Naive thymus-derived CD8-positive, alpha-beta T cell (primary cell): ENCODE results near the gene PEDS1. TPM values are rescaled to one million over a fixed set of nuclear protein-coding genes. Genes with fewer than 3 reads are reported as not detected.
"Not testable (repeated sequence)": the region's sequence is repeated elsewhere in the genome, so short reads cannot be mapped to it uniquely, and the experiment has no call there.

Experiments
- ATAC-seq, 2 donors: fragments of 150-1000 bp; cut with Tn5 transposase in 1 of 2; sonication (Bioruptor Pico), chemical (Tn5 transposase) in 1 of 2; 1 replicate in 1 of 2; 2 replicates in 1 of 2; pipeline ENCODE4 v1.10.0; 2021; ENCODE audit warnings: mild to moderate bottlenecking in 2 of 2, moderate library complexity in 2 of 2
- POLR2A ChIA-PET: fragments of 350-600 bp; sonication (Branson Sonifier 250); formaldehyde crosslinking; loops from one replicate; lab custom pipeline; 2021; ENCODE audit warnings: antibody characterized with exemption; lab: Charles Lee
- DNase-seq, 10 donors: peaks; one replicate each; pipeline versions ENCODE4 v3.0.0 to v3.0.0-alpha.2; 2020 to 2022
- H3K27ac Mint-ChIP-seq, 10 donors: one replicate each; pipeline ENCODE4 v1.8.0; 2020 to 2022; ENCODE audit warnings: mild to moderate bottlenecking in 10 of 10, mixed read lengths in 10 of 10, moderate library complexity in 4 of 10, inconsistent platforms in 1 of 10
- H3K27me3 Mint-ChIP-seq, 5 donors: one replicate each; pipeline ENCODE4 v1.8.0; 2021 to 2022; ENCODE audit warnings: mixed read lengths in 5 of 5
- H3K36me3 Mint-ChIP-seq, 3 donors: one replicate each; pipeline ENCODE4 v1.8.0; 2020 to 2022; ENCODE audit warnings: mixed read lengths in 3 of 3, mild to moderate bottlenecking in 2 of 3, inconsistent platforms in 1 of 3
- H3K4me1 Mint-ChIP-seq, 4 donors: one replicate each; pipeline ENCODE4 v1.8.0; 2021 to 2022; ENCODE audit warnings: mixed read lengths in 4 of 4
- H3K4me3 Mint-ChIP-seq, 10 donors: one replicate each; pipeline ENCODE4 v1.8.0; 2020 to 2022; ENCODE audit warnings: mild to moderate bottlenecking in 10 of 10, mixed read lengths in 10 of 10, moderate library complexity in 6 of 10, inconsistent platforms in 1 of 10
- H3K9me3 Mint-ChIP-seq, 9 donors: one replicate each; pipeline ENCODE4 v1.8.0; 2020 to 2022; ENCODE audit warnings: mixed read lengths in 9 of 9, mild to moderate bottlenecking in 3 of 9, inconsistent platforms in 1 of 9, moderate library complexity in 1 of 9
- polyA plus RNA-seq, 3 donors: library from polyadenylated mRNA; unstranded; fragments of 300-500 nt; fragmentation: Illumina TruSeq; gene quantifications; one replicate each; pipeline ENCODE4 v1.2.3, GENCODE V29; 2021
- total RNA-seq, 8 experiments: library from RNA in 2 of 8; stranded (reverse) in 2 of 8; gene quantifications; one replicate each; pipeline ENCODE4 v1.2.3 and lab custom pipeline; 2021 to 2026

Gene PEDS1
- total and polyA plus RNA-seq, 5 experiments from 2014 or later, result 13.0 to 30.2 (median 15.8) TPM

- no peaks in the 10 kb centered on the region for H3K9me3 Mint-ChIP-seq
- H3K27me3 Mint-ChIP-seq, result peaks cover 5 to 22% (median 14%) of the 10 kb centered on the region in 5 donors
- H3K4me1 Mint-ChIP-seq, result peaks cover 15 to 27% (median 23%) of the 10 kb centered on the region in 4 donors
- peak overlapping the region in 8 of 10 donors; percentile 45 to 81 (median 66) for H3K4me3 Mint-ChIP-seq
- POLR2A ChIA-PET, result no interaction called here
- H3K36me3 Mint-ChIP-seq, result no peaks in the 10 kb centered on the region
- DNase-seq, result no peak
- H3K27ac Mint-ChIP-seq, result peak overlapping the region in 7 of 10 donors; percentile 27 to 80 (median 75)
- no peak for ATAC-seq
Observed at GRCh38 chr20:50188879-50189680, 35.6 kb upstream of the PEDS1 start.

GRCh38 chr20:50188287-50188688, 34.8 kb upstream of the PEDS1 start:
- H3K36me3 Mint-ChIP-seq, result no peaks in the 10 kb centered on the region
- no peaks in the 10 kb centered on the region for H3K9me3 Mint-ChIP-seq
- H3K27me3 Mint-ChIP-seq, result peaks cover 7 to 29% (median 16%) of the 10 kb centered on the region in 5 donors
- DNase-seq (no peak), ATAC-seq (no peak)
- H3K27ac Mint-ChIP-seq, result peak overlapping the region in 5 of 10 donors; percentile 15 to 80 (median 77)
- H3K4me1 Mint-ChIP-seq, result peaks cover 9 to 19% (median 16%) of the 10 kb centered on the region in 4 donors
- POLR2A ChIA-PET, result interaction anchor here (1.4 kb wide), 1 partner anchor 276 kb away, joined by 5 read pairs; no protein-coding TSS in a partner anchor
- peak overlapping the region in 8 of 10 donors; percentile 3 to 61 (median 32) for H3K4me3 Mint-ChIP-seq

GRCh38 chr20:50187403-50188051, 34.0 kb upstream of the PEDS1 start:
- H3K4me3 Mint-ChIP-seq, result peak overlapping the region in 2 of 10 donors; percentile 29 to 31
- peaks cover 3 to 12% (median 8%) of the 10 kb centered on the region in 4 donors for H3K4me1 Mint-ChIP-seq
- ATAC-seq, result no peak
- DNase-seq, result no peak
- H3K27ac Mint-ChIP-seq, result no peak overlapping the region
- peaks cover 7 to 29% (median 17%) of the 10 kb centered on the region in 5 donors for H3K27me3 Mint-ChIP-seq
- H3K9me3 Mint-ChIP-seq, result no peaks in the 10 kb centered on the region
- POLR2A ChIA-PET, result interaction anchor here (1.4 kb wide), 1 partner anchor 277 kb away, joined by 5 read pairs; no protein-coding TSS in a partner anchor
- H3K36me3 Mint-ChIP-seq, result no peaks in the 10 kb centered on the region

- H3K9me3 Mint-ChIP-seq, result no peaks in the 10 kb centered on the region
- no peak overlapping the region for H3K27ac Mint-ChIP-seq
- POLR2A ChIA-PET, result interaction anchor here (1.4 kb wide), 1 partner anchor 277 kb away, joined by 5 read pairs; no protein-coding TSS in a partner anchor
Observed at GRCh38 chr20:50186987-50187402, 33.5 kb upstream of the PEDS1 start.

GRCh38 chr20:50186151-50186885, 32.8 kb upstream of the PEDS1 start:
- Mint-ChIP-seq H3K4me1 (peaks cover 3 to 8% (median 8%) of the 10 kb centered on the region in 4 donors), H3K4me3 (peak overlapping the region in 1 of 10 donors; percentile 41), H3K9me3 (no peaks in the 10 kb centered on the region), H3K36me3 (no peaks in the 10 kb centered on the region), H3K27ac (peak overlapping the region in 4 of 10 donors; percentile 55 to 82 (median 68)), H3K27me3 (peaks cover 7 to 29% (median 17%) of the 10 kb centered on the region in 5 donors)
- POLR2A ChIA-PET, result interaction anchor here (1.2 kb wide), 1 partner anchor 297 kb away, joined by 5 read pairs; no protein-coding TSS in a partner anchor
- ATAC-seq (peak; percentile 15 to 22), DNase-seq (peak; percentile 70 to 94 (median 80))

More at GRCh38 chr20:50186987-50187402, 33.5 kb upstream of the PEDS1 start:
- Mint-ChIP-seq H3K4me3 (no peak overlapping the region), H3K27me3 (peaks cover 7 to 29% (median 17%) of the 10 kb centered on the region in 5 donors), H3K4me1 (peaks cover 3 to 8% (median 8%) of the 10 kb centered on the region in 4 donors), H3K36me3 (no peaks in the 10 kb centered on the region)
- no peak for DNase-seq
- ATAC-seq, result no peak

- no peaks in the 10 kb centered on the region for H3K9me3 Mint-ChIP-seq
- H3K27me3 Mint-ChIP-seq, result peaks cover 7 to 29% (median 17%) of the 10 kb centered on the region in 5 donors
- POLR2A ChIA-PET, result interaction anchor here (0.6 to 1.2 kb wide), 2 partner anchors 298 to 405 kb away, joined by 3 to 5 read pairs; no protein-coding TSS in a partner anchor
- H3K27ac Mint-ChIP-seq, result peak overlapping the region in 1 of 10 donors; percentile 55
- no peaks in the 10 kb centered on the region for H3K36me3 Mint-ChIP-seq
- H3K4me1 Mint-ChIP-seq, result peaks cover 3 to 8% (median 8%) of the 10 kb centered on the region in 4 donors
- H3K4me3 Mint-ChIP-seq, result no peak overlapping the region
- no peak for DNase-seq
- ATAC-seq, result no peak
Observed at GRCh38 chr20:50185426-50185825, 31.9 kb upstream of the PEDS1 start.

- Mint-ChIP-seq H3K27me3 (peaks cover 7 to 29% (median 17%) of the 10 kb centered on the region in 5 donors), H3K36me3 (no peaks in the 10 kb centered on the region), H3K27ac (no peak overlapping the region), H3K4me3 (no peak overlapping the region), H3K9me3 (no peaks in the 10 kb centered on the region), H3K4me1 (peaks cover 5 to 7% (median 6%) of the 10 kb centered on the region in 4 donors)
- POLR2A ChIA-PET, result interaction anchor here (1.1 kb wide), 1 partner anchor 62 kb away, joined by 3 read pairs; no protein-coding TSS in a partner anchor
- ATAC-seq (no peak), DNase-seq (no peak)
Observed at GRCh38 chr20:50182346-50182745, 28.8 kb upstream of the PEDS1 start.

GRCh38 chr20:50181344-50181743, 27.8 kb upstream of the PEDS1 start:
- no peak for DNase-seq
- H3K27me3 Mint-ChIP-seq, result peaks cover 7 to 29% (median 17%) of the 10 kb centered on the region in 5 donors
- no peaks in the 10 kb centered on the region for H3K9me3 Mint-ChIP-seq
- ATAC-seq, result no peak
- no peak overlapping the region for H3K27ac Mint-ChIP-seq
- H3K36me3 Mint-ChIP-seq, result no peaks in the 10 kb centered on the region
- H3K4me1 Mint-ChIP-seq, result peaks cover 2 to 6% (median 4%) of the 10 kb centered on the region in 4 donors
- H3K4me3 Mint-ChIP-seq, result no peak overlapping the region
- POLR2A ChIA-PET, result interaction anchor here (2.4 kb wide), 1 partner anchor 9 kb away, joined by 8 read pairs; the partner anchor contains the start of gene CEBPB

GRCh38 chr20:50178672-50179071, 25.1 kb upstream of the PEDS1 start:
- not testable (repeated sequence) for H3K27me3 Mint-ChIP-seq, ATAC-seq
- POLR2A ChIA-PET, result interaction anchor here (0.7 to 0.8 kb wide), 2 partner anchors 13 to 293 kb away, joined by 4 to 5 read pairs; no protein-coding TSS in a partner anchor

GRCh38 chr20:50175938-50176933, 22.7 kb upstream of the PEDS1 start:
- DNase-seq (no peak), ATAC-seq (no peak)
- Mint-ChIP-seq H3K36me3 (no peaks in the 10 kb centered on the region), H3K27me3 (peaks cover 0 to 19% (median 9%) of the 10 kb centered on the region in 5 donors), H3K9me3 (no peaks in the 10 kb centered on the region), H3K27ac (no peak overlapping the region), H3K4me3 (no peak overlapping the region), H3K4me1 (peaks cover 0 to 8% (median 3%) of the 10 kb centered on the region in 4 donors)
- POLR2A ChIA-PET, result interaction anchor here (0.8 kb wide), 1 partner anchor 8 kb away, joined by 3 read pairs; no protein-coding TSS in a partner anchor

More at GRCh38 chr20:50178672-50179071, 25.1 kb upstream of the PEDS1 start:
- not testable (repeated sequence) for H3K9me3 Mint-ChIP-seq, DNase-seq, H3K27ac Mint-ChIP-seq, H3K4me3 Mint-ChIP-seq, H3K36me3 Mint-ChIP-seq, H3K4me1 Mint-ChIP-seq

- no peak for ATAC-seq
- H3K4me1 Mint-ChIP-seq, result peaks cover 3 to 8% (median 4%) of the 10 kb centered on the region in 4 donors
- no peak for DNase-seq
- peaks cover 2 to 28% (median 12%) of the 10 kb centered on the region in 5 donors for H3K27me3 Mint-ChIP-seq
- H3K27ac Mint-ChIP-seq, result no peak overlapping the region
- POLR2A ChIA-PET, result no interaction called here
- peaks cover 0 to 2% (median 0%) of the 10 kb centered on the region in 3 donors for H3K36me3 Mint-ChIP-seq
- H3K4me3 Mint-ChIP-seq, result no peak overlapping the region
- H3K9me3 Mint-ChIP-seq, result peaks cover 0 to 1% (median 0%) of the 10 kb centered on the region in 9 donors
Observed at GRCh38 chr20:50174456-50174855, 20.9 kb upstream of the PEDS1 start.
